Activated CD8-positive, alpha-beta T cell treated with anti-CD3 and anti-CD28 coated beads for 36 hours (primary cell): Measurements from ENCODE around the gene NELFB. TPM values are rescaled to one million over a fixed set of nuclear protein-coding genes. Genes with fewer than 3 reads are reported as not detected.

Experiments used
- ATAC-seq: fragments of 200-7000 bp; cut with Tn5 transposase; one replicate; pipeline ENCODE4 v1.10.0; 2021; ENCODE audit warnings: mild to moderate bottlenecking, moderate library complexity
- CTCF ChIA-PET: fragments of 350-600 bp; sonication (Branson Sonifier 250); formaldehyde crosslinking; loops from one replicate; lab custom pipeline; 2021; ENCODE audit warnings: antibody characterized with exemption; lab: Charles Lee
- POLR2A ChIA-PET: fragments of 350-600 bp; sonication (Branson Sonifier 250); formaldehyde crosslinking; loops from one replicate; lab custom pipeline; 2021; ENCODE audit warnings: antibody characterized with exemption; lab: Charles Lee
- DNase-seq: peaks from one replicate; pipeline ENCODE4 v3.0.0-alpha.2; 2020
- H3K27ac Mint-ChIP-seq: one replicate; pipeline ENCODE4 v1.8.0; 2021; ENCODE audit warnings: mild to moderate bottlenecking, mixed read lengths
- H3K27me3 Mint-ChIP-seq: one replicate; pipeline ENCODE4 v1.8.0; 2021; ENCODE audit warnings: mixed read lengths
- H3K36me3 Mint-ChIP-seq: one replicate; pipeline ENCODE4 v1.8.0; 2021; ENCODE audit warnings: low read depth, mixed read lengths
- H3K4me1 Mint-ChIP-seq: one replicate; pipeline ENCODE4 v1.8.0; 2021; ENCODE audit warnings: low read depth, mixed read lengths
- H3K4me3 Mint-ChIP-seq: one replicate; pipeline ENCODE4 v1.8.0; 2021; ENCODE audit warnings: mild to moderate bottlenecking, moderate library complexity, mixed read lengths
- H3K9me3 Mint-ChIP-seq: one replicate; pipeline ENCODE4 v1.8.0; 2021; ENCODE audit warnings: mixed read lengths
- CTCF ChIP-seq: fragments of 200-600 bp; IDR thresholded peaks from one replicate; pipeline ENCODE4 v1.8.0; 2022; ENCODE audit warnings: antibody characterized with exemption, mild to moderate bottlenecking
- intact Hi-C: fragments of 100-400 bp; cut with micrococcal nuclease; formaldehyde crosslinking; loops from one replicate; pipeline ENCODE4 v1.10.0; 2022
- total RNA-seq, 2 experiments: library from RNA; stranded (reverse); gene quantifications; one replicate each; pipeline ENCODE4 v1.2.3, GENCODE V29; 2021

Gene NELFB
- total RNA-seq, 2 experiments from 2014 or later = 50.9 to 54.3 TPM

DNA sequence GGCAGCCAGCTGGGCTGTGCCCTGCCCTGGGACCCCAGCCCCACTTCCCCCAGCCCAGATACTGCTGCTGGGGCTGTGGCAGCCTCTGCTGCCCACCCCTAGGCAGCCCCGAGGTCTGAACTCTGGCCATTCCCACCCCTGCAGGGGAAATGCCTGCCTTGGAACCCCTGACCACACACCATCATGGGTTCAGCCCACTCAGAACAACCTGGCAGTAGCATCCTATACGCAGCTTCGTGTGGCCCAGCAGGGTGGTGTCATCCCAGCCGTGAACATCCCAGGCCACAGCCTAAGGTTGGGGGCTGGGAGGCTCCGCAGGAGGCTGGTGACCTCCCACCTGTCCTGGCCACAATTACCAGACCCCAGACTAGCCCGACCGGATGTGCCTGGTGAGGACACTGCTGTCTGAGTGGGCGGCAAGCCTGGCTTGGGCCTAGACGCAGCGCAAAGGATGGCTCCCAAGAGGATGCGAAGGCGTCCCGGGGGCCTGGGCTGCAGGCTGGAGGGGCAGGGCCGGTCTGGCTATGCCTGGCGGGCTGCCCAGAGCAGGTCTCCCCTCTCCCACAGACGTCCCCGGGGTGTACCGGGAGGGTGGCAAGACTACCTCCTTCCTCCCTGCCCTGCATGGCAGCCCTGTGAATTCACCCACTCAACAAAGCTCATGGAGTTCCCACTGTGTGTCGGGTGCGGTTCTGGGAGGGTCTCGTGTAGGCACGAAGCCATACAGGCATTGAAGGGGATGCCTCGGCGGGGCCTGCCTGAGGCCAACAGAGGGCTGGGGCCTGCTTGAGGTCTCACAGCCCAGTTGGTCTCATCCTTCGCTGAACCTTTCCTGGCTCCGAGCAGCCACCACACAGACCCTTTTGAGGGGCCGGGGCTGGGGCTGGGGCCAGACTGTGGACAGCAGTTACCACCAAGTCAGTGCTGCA lies 25.9 kb upstream of the NELFB start:
- peaks cover 4% of the 10 kb centered on the region for H3K4me1 Mint-ChIP-seq
- peaks cover 3% of the 10 kb centered on the region for H3K27me3 Mint-ChIP-seq
- ChIA-PET POLR2A (interaction anchor here (1.2 to 2.3 kb wide), 2 partner anchors 9 to 11 kb away, joined by 3 to 8 read pairs; partner anchors contain the start of gene TUBB4B), CTCF (interaction anchor here (1.1 to 2.4 kb wide), 4 partner anchors 11 to 183 kb away, joined by 3 to 11 read pairs (median 4); partner anchors contain the start of genes NPDC1 and TUBB4B)
- no peaks in the 10 kb centered on the region for H3K36me3 Mint-ChIP-seq
- no peak overlapping the region for H3K27ac Mint-ChIP-seq
- ATAC-seq (no peak), DNase-seq (no peak)
- no peaks in the 10 kb centered on the region for H3K9me3 Mint-ChIP-seq
- no peak for TF ChIP-seq CTCF
- no peak overlapping the region for H3K4me3 Mint-ChIP-seq
- intact Hi-C loops = loop anchor here (5.0 kb wide), 1 partner anchor 107 kb away; no protein-coding TSS in a partner anchor

DNA sequence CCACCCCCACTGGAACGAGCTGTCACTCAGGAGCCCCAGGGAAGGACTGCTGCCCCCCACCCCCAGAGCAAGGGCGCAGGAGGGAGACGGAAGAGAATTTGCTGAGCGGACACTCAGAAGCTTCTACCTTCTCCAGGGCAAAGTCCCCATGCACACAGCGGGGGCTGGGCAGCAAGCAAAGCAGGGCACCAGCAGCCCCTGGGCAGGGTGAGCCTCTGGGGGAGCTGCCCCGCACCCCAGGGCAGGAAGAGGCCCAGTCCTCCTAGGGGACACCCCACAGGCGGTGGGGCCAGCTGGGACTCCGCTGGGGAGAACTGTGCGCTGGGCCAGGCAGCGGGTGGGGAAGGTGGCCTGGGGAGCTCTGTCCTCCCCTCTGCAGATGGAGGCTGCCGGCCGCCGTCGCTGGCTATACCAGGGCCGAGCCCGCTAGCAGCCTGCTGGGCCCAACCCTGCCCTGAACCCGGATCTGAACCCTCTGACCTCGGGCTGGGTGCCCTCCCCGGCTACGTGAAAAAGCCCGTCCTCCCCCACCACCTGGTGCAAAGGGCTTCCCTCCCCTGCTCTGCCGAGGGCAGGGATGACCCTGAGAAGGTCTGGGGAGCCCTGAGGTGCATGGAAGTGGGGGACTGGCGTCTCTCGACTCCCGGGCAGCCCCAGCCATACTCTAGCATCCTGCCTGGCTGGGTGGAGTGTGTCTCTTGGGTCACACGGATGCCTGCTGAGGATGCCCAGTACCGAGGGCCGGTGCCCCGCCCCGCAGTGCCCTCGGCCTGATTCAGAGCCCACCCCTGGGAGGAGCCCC lies 25.0 kb upstream of the NELFB start:
- CTCF ChIA-PET = interaction anchor here (1.1 to 1.2 kb wide), 2 partner anchors 53 to 184 kb away, joined by 3 read pairs; partner anchors contain the start of gene NPDC1
- Mint-ChIP-seq H3K4me3 (no peak overlapping the region), H3K27me3 (peaks cover 9% of the 10 kb centered on the region), H3K36me3 (no peaks in the 10 kb centered on the region), H3K9me3 (no peaks in the 10 kb centered on the region), H3K27ac (no peak overlapping the region), H3K4me1 (peaks cover 3% of the 10 kb centered on the region)
- intact Hi-C loops = loop anchor here (5.0 kb wide), 1 partner anchor 108 kb away; no protein-coding TSS in a partner anchor
- no peak for TF ChIP-seq CTCF
- POLR2A ChIA-PET = interaction anchor here (2.3 kb wide), 1 partner anchor 10 kb away, joined by 8 read pairs; the partner anchor contains the start of gene TUBB4B
- ATAC-seq (no peak), DNase-seq (no peak)

GRCh38 chr9:137230705-137231371 lies 24.3 kb upstream of the NELFB start, which contains the start of gene SLC34A3:
SLC34A3 (plus strand) TSS chr9:137230901; CDS start chr9:137231703, 802 bp downstream.
- ChIA-PET POLR2A (interaction anchor here (2.3 kb wide), 1 partner anchor 10 kb away, joined by 8 read pairs; the partner anchor contains the start of gene TUBB4B), CTCF (interaction anchor here (0.8 to 1.2 kb wide), 2 partner anchors 30 to 54 kb away, joined by 3 read pairs; partner anchors contain the start of gene TPRN)
- DNase-seq (no peak), ATAC-seq (no peak)
- no peak within 1 kb of the TSS for H3K27ac Mint-ChIP-seq
- H3K4me1 Mint-ChIP-seq = peaks cover 3% of the 10 kb centered on the region
- no peaks in the 10 kb centered on the region for H3K36me3 Mint-ChIP-seq
- TF ChIP-seq CTCF = no peak
- no peaks in the 10 kb centered on the region for H3K9me3 Mint-ChIP-seq
- peaks cover 11% of the 10 kb centered on the region for H3K27me3 Mint-ChIP-seq
- intact Hi-C loops = no loop called here
- no peak within 1 kb of the TSS for H3K4me3 Mint-ChIP-seq

- Mint-ChIP-seq H3K27me3 (peaks cover 11% of the 10 kb centered on the region), H3K27ac (no peak overlapping the region), H3K36me3 (no peaks in the 10 kb centered on the region), H3K9me3 (no peaks in the 10 kb centered on the region), H3K4me3 (no peak overlapping the region), H3K4me1 (peaks cover 3% of the 10 kb centered on the region)
- intact Hi-C loops = no loop called here
- DNase-seq (no peak), ATAC-seq (no peak)
- no peak for TF ChIP-seq CTCF
- ChIA-PET CTCF (interaction anchor here (0.8 kb wide), 1 partner anchor 31 kb away, joined by 3 read pairs; the partner anchor contains the start of gene TPRN), POLR2A (interaction anchor here (2.3 kb wide), 1 partner anchor 9 kb away, joined by 8 read pairs; the partner anchor contains the start of gene TUBB4B)
Observed at GRCh38 chr9:137231372-137232039, 23.6 kb upstream of the NELFB start.
